ENCODE measurements around the gene BORCS5.

GRCh38 chr12:12505544-12506495 is 148.9 kb downstream of the BORCS5 start:
- TF ChIP-seq, protein P1, sequence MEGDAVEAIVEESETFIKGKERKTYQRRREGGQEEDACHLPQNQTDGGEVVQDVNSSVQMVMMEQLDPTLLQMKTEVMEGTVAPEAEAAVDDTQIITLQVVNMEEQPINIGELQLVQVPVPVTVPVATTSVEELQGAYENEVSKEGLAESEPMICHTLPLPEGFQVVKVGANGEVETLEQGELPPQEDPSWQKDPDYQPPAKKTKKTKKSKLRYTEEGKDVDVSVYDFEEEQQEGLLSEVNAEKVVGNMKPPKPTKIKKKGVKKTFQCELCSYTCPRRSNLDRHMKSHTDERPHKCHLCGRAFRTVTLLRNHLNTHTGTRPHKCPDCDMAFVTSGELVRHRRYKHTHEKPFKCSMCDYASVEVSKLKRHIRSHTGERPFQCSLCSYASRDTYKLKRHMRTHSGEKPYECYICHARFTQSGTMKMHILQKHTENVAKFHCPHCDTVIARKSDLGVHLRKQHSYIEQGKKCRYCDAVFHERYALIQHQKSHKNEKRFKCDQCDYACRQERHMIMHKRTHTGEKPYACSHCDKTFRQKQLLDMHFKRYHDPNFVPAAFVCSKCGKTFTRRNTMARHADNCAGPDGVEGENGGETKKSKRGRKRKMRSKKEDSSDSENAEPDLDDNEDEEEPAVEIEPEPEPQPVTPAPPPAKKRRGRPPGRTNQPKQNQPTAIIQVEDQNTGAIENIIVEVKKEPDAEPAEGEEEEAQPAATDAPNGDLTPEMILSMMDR (IDR thresholded peaks at IDR 0.05): no peak
- no peak for TF ChIP-seq POLR2A (IDR thresholded peaks at IDR 0.05)

Data from body of pancreas (tissue), 4 donors.